AG09319 (cell line): ENCODE measurements around the gene C11orf71.

Experiments used
- DNase-seq: peaks from one replicate; pipeline ENCODE4 v3.0.0-alpha.2; 2010; ENCODE audit warnings: low read depth; ENCODE audit errors: extremely low read depth
- TF ChIP-seq, protein P1 (sequence below): IDR thresholded peaks from 2 replicates; pipeline ENCODE4 v1.5.1; 2011; ENCODE audit warnings: low read depth, mild to moderate bottlenecking, inconsistent platforms, low read length, moderate library complexity

Gene C11orf71

DNA sequence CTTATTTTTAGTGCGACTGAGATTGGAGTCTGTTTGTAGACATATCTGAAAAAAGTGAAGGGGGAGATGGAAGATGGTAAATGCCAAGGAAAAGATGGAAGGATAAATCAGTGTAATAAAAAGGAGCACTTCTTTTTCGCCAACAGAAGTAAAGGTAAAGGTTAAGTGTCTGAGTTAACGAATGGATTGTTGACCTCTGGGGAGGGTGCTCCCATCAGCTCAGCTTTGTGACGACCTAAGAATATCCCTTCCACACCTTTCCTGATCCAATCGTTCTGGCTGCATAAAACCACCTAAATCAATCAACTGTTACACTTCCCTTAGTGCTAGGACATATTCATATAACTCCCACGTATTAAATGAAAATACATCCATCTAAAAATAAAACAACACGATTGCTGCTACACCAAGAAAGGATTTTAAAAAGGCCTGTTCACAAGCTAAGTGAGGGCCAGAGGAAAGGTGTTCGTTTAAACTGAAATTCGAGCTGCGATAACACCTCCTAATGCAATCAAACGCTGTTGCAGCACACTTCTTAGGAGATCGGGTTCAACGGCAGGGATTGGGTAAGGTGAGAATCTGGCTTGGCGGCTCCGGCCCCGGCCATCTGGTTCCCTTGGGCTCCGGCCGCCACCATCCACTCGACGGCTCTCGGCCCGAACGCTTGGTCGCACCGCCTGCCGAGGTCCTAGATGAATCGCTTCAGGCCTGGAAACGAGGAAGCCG lies 658 bp downstream of the C11orf71 start:
- DNase-seq, result peak; percentile 16
- TF ChIP-seq, protein P1, sequence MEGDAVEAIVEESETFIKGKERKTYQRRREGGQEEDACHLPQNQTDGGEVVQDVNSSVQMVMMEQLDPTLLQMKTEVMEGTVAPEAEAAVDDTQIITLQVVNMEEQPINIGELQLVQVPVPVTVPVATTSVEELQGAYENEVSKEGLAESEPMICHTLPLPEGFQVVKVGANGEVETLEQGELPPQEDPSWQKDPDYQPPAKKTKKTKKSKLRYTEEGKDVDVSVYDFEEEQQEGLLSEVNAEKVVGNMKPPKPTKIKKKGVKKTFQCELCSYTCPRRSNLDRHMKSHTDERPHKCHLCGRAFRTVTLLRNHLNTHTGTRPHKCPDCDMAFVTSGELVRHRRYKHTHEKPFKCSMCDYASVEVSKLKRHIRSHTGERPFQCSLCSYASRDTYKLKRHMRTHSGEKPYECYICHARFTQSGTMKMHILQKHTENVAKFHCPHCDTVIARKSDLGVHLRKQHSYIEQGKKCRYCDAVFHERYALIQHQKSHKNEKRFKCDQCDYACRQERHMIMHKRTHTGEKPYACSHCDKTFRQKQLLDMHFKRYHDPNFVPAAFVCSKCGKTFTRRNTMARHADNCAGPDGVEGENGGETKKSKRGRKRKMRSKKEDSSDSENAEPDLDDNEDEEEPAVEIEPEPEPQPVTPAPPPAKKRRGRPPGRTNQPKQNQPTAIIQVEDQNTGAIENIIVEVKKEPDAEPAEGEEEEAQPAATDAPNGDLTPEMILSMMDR, result no peak

DNA sequence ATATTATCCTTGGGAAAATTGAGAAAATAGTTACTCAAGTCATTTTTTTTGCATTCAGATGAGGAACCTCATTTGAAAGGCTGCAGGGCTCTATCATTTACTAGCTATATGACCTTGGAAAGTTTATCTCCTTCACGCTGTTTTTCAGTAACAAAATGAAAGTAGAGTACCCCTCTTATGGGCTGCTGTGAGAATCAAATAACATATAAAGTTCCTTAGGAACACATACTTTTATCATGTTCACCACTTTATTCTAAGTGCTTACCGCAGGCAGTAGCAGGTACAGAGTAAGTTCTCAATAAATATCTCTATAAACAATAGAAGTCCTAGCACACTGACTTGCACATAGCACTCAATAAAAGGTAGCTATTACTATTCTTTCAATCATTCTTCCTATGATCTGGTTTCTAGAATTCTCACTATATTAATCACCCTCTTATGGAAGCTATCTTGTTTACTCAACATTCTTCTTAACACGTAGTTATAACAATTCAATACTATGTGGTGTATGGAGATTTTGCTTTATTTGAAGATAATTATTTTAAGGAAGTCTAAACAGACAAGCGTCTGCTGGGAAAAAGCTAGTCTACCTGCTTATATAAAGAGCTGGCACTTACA lies 1.9 kb downstream of the C11orf71 start:
- TF ChIP-seq, protein P1, result no peak
- DNase-seq, result no peak

DNA sequence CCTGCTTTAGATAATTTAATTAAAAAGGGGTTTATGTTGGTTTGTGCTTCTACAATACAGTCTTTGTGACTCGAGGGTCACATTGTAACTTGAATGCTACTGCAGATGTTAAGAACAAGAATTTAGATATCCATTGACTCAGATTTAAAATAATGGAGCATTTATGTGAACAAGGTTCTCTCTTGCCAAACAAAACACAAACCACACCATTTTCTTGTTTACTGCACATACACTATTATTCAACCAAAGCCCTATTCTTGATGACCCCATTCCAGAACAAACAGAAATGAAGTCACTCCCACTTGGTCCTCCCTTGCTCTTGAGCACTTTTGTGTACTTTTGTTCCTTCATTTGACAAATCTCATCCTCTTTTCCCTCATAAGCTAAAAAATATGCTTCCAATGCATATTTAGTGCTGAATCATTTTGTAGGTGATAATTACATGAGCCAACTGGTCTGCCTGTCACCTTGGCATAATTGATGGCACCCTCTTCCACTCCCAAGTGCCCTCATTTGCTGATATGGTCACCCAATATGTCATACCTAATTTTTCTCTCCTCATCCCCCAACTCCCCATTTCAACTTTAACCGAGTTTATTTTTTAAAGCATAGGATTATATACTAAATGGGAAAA lies 2.8 kb downstream of the C11orf71 start:
- no peak for DNase-seq
- TF ChIP-seq, protein P1, result no peak

DNA sequence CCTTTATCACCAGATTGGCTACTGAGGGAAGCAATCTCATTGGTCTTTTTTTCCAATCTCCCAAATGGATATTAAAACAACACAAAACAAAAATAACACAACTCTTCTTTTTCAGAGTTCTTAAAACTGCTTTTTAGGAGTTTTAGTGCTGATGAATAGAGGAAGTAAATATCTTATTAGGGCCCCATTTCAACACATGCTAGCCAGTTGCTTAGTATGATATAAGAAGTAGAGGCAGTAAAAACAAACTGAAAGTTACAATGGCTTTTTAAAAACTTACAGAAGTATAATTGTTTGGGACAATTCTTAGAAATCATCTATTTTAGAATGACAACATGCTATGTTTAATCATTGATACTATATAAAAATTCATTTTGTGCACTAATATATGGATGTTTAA lies 3.4 kb downstream of the C11orf71 start:
- no peak for DNase-seq
- TF ChIP-seq, protein P1, result no peak

GRCh38 chr11:114395736-114396135 lies 4.6 kb downstream of the C11orf71 start:
- TF ChIP-seq, protein P1, result peak; percentile 32
- no peak for DNase-seq

- TF ChIP-seq, protein P1, result no peak
Observed at GRCh38 chr11:114392735-114393667, 7.3 kb downstream of the C11orf71 start.

More at GRCh38 chr11:114392735-114393667, 7.3 kb downstream of the C11orf71 start:
- DNase-seq, result no peak
